HL-60 (cell line): ENCODE data around the gene ALK.

ENCODE experiments used
- DNase-seq, 2 experiments: peaks; one replicate each; pipeline ENCODE4 v3.0.0-alpha.2; 2010 to 2020; ENCODE audit warnings: low read depth in 1 of 2, low spot score in 1 of 2
- H3K27ac ChIP-seq: fragments of 250-450 bp; sonication (Bioruptor Pico); replicated peaks from 2 replicates; pipeline ENCODE4 v1.5.1; 2020; ENCODE audit warnings: mild to moderate bottlenecking, moderate library complexity
- H3K27me3 ChIP-seq: fragments of 250-450 bp; sonication (Bioruptor Pico); 2 replicates; pipeline ENCODE4 v1.5.1; 2021; ENCODE audit warnings: mild to moderate bottlenecking, moderate library complexity; ENCODE audit not compliant: insufficient read depth, poor library complexity, severe bottlenecking
- H3K4me3 ChIP-seq: replicated peaks from 2 replicates; pipeline ENCODE4 v1.5.1; 2011; ENCODE audit warnings: mild to moderate bottlenecking, control low read depth, low read length; ENCODE audit not compliant: insufficient read depth
- CTCF ChIP-seq: IDR thresholded peaks from one replicate; pipeline ENCODE4 v1.5.1; 2011; ENCODE audit warnings: low read length, control low read depth, inconsistent platforms; ENCODE audit not compliant: insufficient read depth
- GABPA ChIP-seq: IDR thresholded peaks from 2 replicates; pipeline ENCODE4 v1.6.1; 2012; ENCODE audit warnings: low read depth
- POLR2AphosphoS5 ChIP-seq: IDR thresholded peaks from 2 replicates; pipeline ENCODE4 v1.6.1; 2012; ENCODE audit warnings: low read depth
- REST ChIP-seq: IDR thresholded peaks from 2 replicates; pipeline ENCODE4 v1.6.1; 2012; ENCODE audit warnings: low read depth; ENCODE audit not compliant: insufficient replicate concordance
- SPI1 ChIP-seq: IDR thresholded peaks from 2 replicates; pipeline ENCODE4 v1.6.1; 2012; ENCODE audit warnings: low read depth, mild to moderate bottlenecking, borderline replicate concordance

Gene ALK

GRCh38 chr2:29603341-29603740, 318.0 kb downstream of the ALK start:
- Histone ChIP-seq H3K27ac (no peak overlapping the region), H3K4me3 (no peak overlapping the region), H3K27me3 (no peaks in the 10 kb centered on the region)
- no peak for DNase-seq
- TF ChIP-seq CTCF (no peak), POLR2AphosphoS5 (no peak), REST (no peak), SPI1 (no peak), GABPA (no peak)

GRCh38 chr2:29601872-29602271, 319.5 kb downstream of the ALK start:
- TF ChIP-seq POLR2AphosphoS5 (no peak), REST (no peak), GABPA (no peak), CTCF (no peak), SPI1 (no peak)
- Histone ChIP-seq H3K27me3 (no peaks in the 10 kb centered on the region), H3K4me3 (no peak overlapping the region), H3K27ac (no peak overlapping the region)
- no peak for DNase-seq

GRCh38 chr2:29601321-29601720, 320.1 kb downstream of the ALK start:
- Histone ChIP-seq H3K27ac (no peak overlapping the region), H3K4me3 (no peak overlapping the region), H3K27me3 (no peaks in the 10 kb centered on the region)
- no peak for DNase-seq
- TF ChIP-seq REST (no peak), CTCF (no peak), POLR2AphosphoS5 (no peak), GABPA (no peak), SPI1 (no peak)
